Measurements from ENCODE around the gene GCNA. TPM values are rescaled to one million over a fixed set of nuclear protein-coding genes. Genes with fewer than 3 reads are reported as not detected.

GCNA gene
- total RNA-seq, 6 experiments from 2014 or later = 0.37 to 1.7 (median 0.95) TPM

GRCh38 chrX:71619193-71619592 is 41.0 kb downstream of the GCNA start:
- TF ChIP-seq POLR2A (IDR thresholded peaks at IDR 0.05) (no peak), CTCF (IDR thresholded peaks at IDR 0.05) (no peak)
- Histone ChIP-seq H3K4me3 (no peak overlapping the region), H3K27me3 (no peaks in the 10 kb centered on the region), H3K9me3 (no peaks in the 10 kb centered on the region), H3K4me1 (no peaks in the 10 kb centered on the region), H3K36me3 (no peaks in the 10 kb centered on the region), H3K27ac (no peak overlapping the region)
- no peak for ATAC-seq
- intact Hi-C loops (cut with DNase I) = no loop called here
- 68% methylated on average over 8 of the region's 8 CpGs for WGBS (ENCODE audit: insufficient coverage, low coverage, low lambda C conversion rate, missing lambda C conversion rate)
- DNase-seq = no peak

- DNase-seq (no peak), ATAC-seq (no peak)
- H3K27me3 ChIP-seq = no peaks in the 10 kb centered on the region
- WGBS (ENCODE audit: insufficient coverage, low coverage, low lambda C conversion rate, missing lambda C conversion rate) = no CpG with 5 or more reads among the region's 1 CpG
- intact Hi-C loops (cut with DNase I) = no loop called here
- H3K36me3 ChIP-seq = no peaks in the 10 kb centered on the region
- H3K4me1 ChIP-seq = no peaks in the 10 kb centered on the region
- no peak overlapping the region for H3K4me3 ChIP-seq
- TF ChIP-seq POLR2A (IDR thresholded peaks at IDR 0.05) = no peak
- no peak for TF ChIP-seq CTCF (IDR thresholded peaks at IDR 0.05)
- H3K27ac ChIP-seq = no peak overlapping the region
- H3K9me3 ChIP-seq = no peaks in the 10 kb centered on the region
These were observed 41.7 kb downstream of the GCNA start for GRCh38 chrX:71619986-71620385.

GRCh38 chrX:71621603-71622002 is 43.4 kb downstream of the GCNA start:
- Histone ChIP-seq H3K27ac (no peak overlapping the region), H3K4me1 (no peaks in the 10 kb centered on the region), H3K27me3 (no peaks in the 10 kb centered on the region), H3K36me3 (no peaks in the 10 kb centered on the region), H3K4me3 (no peak overlapping the region), H3K9me3 (no peaks in the 10 kb centered on the region)
- WGBS (ENCODE audit: insufficient coverage, low coverage, low lambda C conversion rate, missing lambda C conversion rate) = 21% methylated on average over 3 of the region's 6 CpGs
- intact Hi-C loops (cut with DNase I) = no loop called here
- TF ChIP-seq CTCF (IDR thresholded peaks at IDR 0.05) = no peak
- no peak for TF ChIP-seq POLR2A (IDR thresholded peaks at IDR 0.05)
- no peak for ATAC-seq
- DNase-seq = no peak

GRCh38 chrX:71622032-71622575 is 43.9 kb downstream of the GCNA start:
- WGBS (ENCODE audit: insufficient coverage, low coverage, low lambda C conversion rate, missing lambda C conversion rate) = 78% methylated on average over 6 of the region's 9 CpGs
- H3K27me3 ChIP-seq = no peaks in the 10 kb centered on the region
- no peak overlapping the region for H3K27ac ChIP-seq
- DNase-seq (no peak), ATAC-seq (no peak)
- H3K36me3 ChIP-seq = no peaks in the 10 kb centered on the region
- H3K4me1 ChIP-seq = no peaks in the 10 kb centered on the region
- H3K9me3 ChIP-seq = no peaks in the 10 kb centered on the region
- intact Hi-C loops (cut with DNase I) = no loop called here
- no peak for TF ChIP-seq CTCF (IDR thresholded peaks at IDR 0.05)
- no peak for TF ChIP-seq POLR2A (IDR thresholded peaks at IDR 0.05)
- H3K4me3 ChIP-seq = no peak overlapping the region
